H9 (cell line): ENCODE results near the gene FAM149B1. TPM values are rescaled to one million over a fixed set of nuclear protein-coding genes. Genes with fewer than 3 reads are reported as not detected.
A peak's percentile ranks its signal among the peaks of the same experiment; 100 is the strongest.

Experiments used
- DNase-seq: peaks from one replicate; pipeline ENCODE4 v3.0.0-alpha.2; 2017
- H2AFZ ChIP-seq: one replicate; pipeline ENCODE4 v1.6.1; 2013; ENCODE audit warnings: mild to moderate bottlenecking, low read length, control low read depth, moderate library complexity
- H2AK5ac ChIP-seq: 2 replicates; pipeline ENCODE4 v1.6.1; 2013; ENCODE audit warnings: low read length, control low read depth, mixed read lengths; ENCODE audit not compliant: insufficient read length
- H2BK120ac ChIP-seq: one replicate; pipeline ENCODE4 v1.6.1; 2013; ENCODE audit warnings: low read depth, mild to moderate bottlenecking, low read length, control low read depth, inconsistent platforms; ENCODE audit not compliant: poor library complexity, severe bottlenecking
- H2BK12ac ChIP-seq: 2 replicates; pipeline ENCODE4 v1.6.1; 2013; ENCODE audit warnings: low read length, control low read depth, mixed read lengths, low read depth; ENCODE audit not compliant: insufficient read length
- H2BK15ac ChIP-seq: 2 replicates; pipeline ENCODE4 v1.6.1; 2013; ENCODE audit warnings: low read depth, low read length, control low read depth
- H2BK20ac ChIP-seq: one replicate; pipeline ENCODE4 v1.6.1; 2013; ENCODE audit warnings: low read depth, mild to moderate bottlenecking, low read length, control low read depth, inconsistent platforms; ENCODE audit not compliant: poor library complexity, severe bottlenecking
- H2BK5ac ChIP-seq: 2 replicates; pipeline ENCODE4 v1.6.1; 2013; ENCODE audit warnings: low read length, control low read depth, mixed read lengths; ENCODE audit not compliant: insufficient read length
- H3K14ac ChIP-seq: 2 replicates; pipeline ENCODE4 v1.6.1; 2013; ENCODE audit warnings: low read length, control low read depth; ENCODE audit not compliant: insufficient read depth
- H3K18ac ChIP-seq: 2 replicates; pipeline ENCODE4 v1.6.1; 2013; ENCODE audit warnings: low read depth, mild to moderate bottlenecking, mixed read lengths, low read length, control low read depth; ENCODE audit not compliant: insufficient read length
- H3K23ac ChIP-seq: 2 replicates; pipeline ENCODE4 v1.6.1; 2013; ENCODE audit warnings: low read length, control low read depth, mixed read lengths, low read depth; ENCODE audit not compliant: insufficient read length
- H3K23me2 ChIP-seq: 2 replicates; pipeline ENCODE4 v1.6.1; 2013; ENCODE audit warnings: low read depth, mild to moderate bottlenecking, mixed read lengths, low read length, control low read depth; ENCODE audit not compliant: insufficient read length, poor library complexity, severe bottlenecking
- H3K27ac ChIP-seq: 2 replicates; pipeline ENCODE4 v1.5.1; 2013; ENCODE audit warnings: low read length, control low read depth, mixed read lengths, low read depth; ENCODE audit not compliant: insufficient read length
- H3K27me3 ChIP-seq: 2 replicates; pipeline ENCODE4 v1.6.1; 2013; ENCODE audit warnings: low read length, control low read depth, inconsistent platforms; ENCODE audit not compliant: insufficient read depth
- H3K4ac ChIP-seq: 2 replicates; pipeline ENCODE4 v1.6.1; 2013; ENCODE audit warnings: low read depth, mild to moderate bottlenecking, control low read depth, inconsistent platforms, low read length, moderate library complexity
- H3K4me1 ChIP-seq: 2 replicates; pipeline ENCODE4 v1.6.1; 2013; ENCODE audit warnings: low read length, control low read depth, inconsistent platforms; ENCODE audit not compliant: insufficient read depth
- H3K4me2 ChIP-seq: 2 replicates; pipeline ENCODE4 v1.6.1; 2013; ENCODE audit warnings: low read length, control low read depth, mixed read lengths; ENCODE audit not compliant: insufficient read length, insufficient read depth
- H3K56ac ChIP-seq: 2 replicates; pipeline ENCODE4 v1.6.1; 2013; ENCODE audit warnings: low read depth, mild to moderate bottlenecking, mixed read lengths, low read length, control low read depth; ENCODE audit not compliant: insufficient read length
- H3K79me1 ChIP-seq: 2 replicates; pipeline ENCODE4 v1.6.1; 2013; ENCODE audit warnings: low read depth, mild to moderate bottlenecking, moderate library complexity, low read length, control low read depth, inconsistent platforms; ENCODE audit not compliant: insufficient read depth, poor library complexity, severe bottlenecking
- H3K79me2 ChIP-seq: 2 replicates; pipeline ENCODE4 v1.6.1; 2013; ENCODE audit warnings: low read length, control low read depth, inconsistent platforms; ENCODE audit not compliant: insufficient read depth
- H3K9ac ChIP-seq: 2 replicates; pipeline ENCODE4 v1.6.1; 2013; ENCODE audit warnings: low read length, control low read depth, mixed read lengths; ENCODE audit not compliant: insufficient read length; ENCODE audit errors: extremely low read depth
- H3K9me3 ChIP-seq: one replicate; pipeline ENCODE4 v1.6.1; 2013; ENCODE audit warnings: low read depth, low read length, inconsistent platforms; ENCODE audit not compliant: control insufficient read depth
- H3T11ph ChIP-seq: one replicate; pipeline ENCODE4 v1.6.1; 2013; ENCODE audit warnings: mild to moderate bottlenecking, low read length, control low read depth, inconsistent platforms
- H4K20me1 ChIP-seq: one replicate; pipeline ENCODE4 v1.6.1; 2013; ENCODE audit not compliant: control insufficient read depth, insufficient read length, insufficient read depth
- H4K5ac ChIP-seq: 2 replicates; pipeline ENCODE4 v1.6.1; 2013; ENCODE audit warnings: low read depth, mild to moderate bottlenecking, mixed read lengths, low read length, control low read depth; ENCODE audit not compliant: insufficient read length
- H4K8ac ChIP-seq: replicated peaks from 2 replicates; pipeline ENCODE4 v1.6.1; 2013; ENCODE audit warnings: low read length, control low read depth, mixed read lengths, low read depth; ENCODE audit not compliant: insufficient read length
- H4K91ac ChIP-seq: 2 replicates; pipeline ENCODE4 v1.6.1; 2013; ENCODE audit warnings: low read depth, mild to moderate bottlenecking, moderate library complexity, mixed read lengths, low read length, control low read depth; ENCODE audit not compliant: insufficient read length
- H3K27ac Mint-ChIP-seq, 3 experiments: 2 replicates in 2 of 3; 3 replicates in 1 of 3; pipeline ENCODE4 v1.8.0; 2020 to 2021; ENCODE audit warnings: mixed read lengths in 3 of 3, mild to moderate bottlenecking in 1 of 3, moderate library complexity in 1 of 3
- H3K27me3 Mint-ChIP-seq: 2 replicates; pipeline ENCODE4 v1.8.0; 2021; ENCODE audit warnings: low read depth, mild to moderate bottlenecking, moderate library complexity, mixed read lengths
- H3K36me3 Mint-ChIP-seq, 3 experiments: 2 replicates in 2 of 3; 3 replicates in 1 of 3; pipeline ENCODE4 v1.8.0; 2020 to 2021; ENCODE audit warnings: low read depth in 3 of 3, mixed read lengths in 3 of 3; ENCODE audit not compliant: insufficient read depth in 1 of 3
- H3K4me1 Mint-ChIP-seq, 2 experiments: 2 replicates each; pipeline ENCODE4 v1.8.0; 2020; ENCODE audit warnings: mixed read lengths in 2 of 2
- H3K4me3 Mint-ChIP-seq, 2 experiments: 2 replicates in 1 of 2; 3 replicates in 1 of 2; pipeline ENCODE4 v1.8.0; 2020 to 2021; ENCODE audit warnings: mild to moderate bottlenecking in 2 of 2, mixed read lengths in 2 of 2, moderate library complexity in 1 of 2
- H3K9me3 Mint-ChIP-seq, 2 experiments: 2 replicates in 1 of 2; 3 replicates in 1 of 2; pipeline ENCODE4 v1.8.0; 2020; ENCODE audit warnings: mild to moderate bottlenecking in 2 of 2, mixed read lengths in 2 of 2, moderate library complexity in 1 of 2
- WGBS: extraction: QIAGEN DNeasy Blood & Tissue Kit; methylation state at CpG from one replicate; pipeline ENCODE4 v1.1.7; 2013; ENCODE audit warnings: missing lambda C conversion rate, low lambda C conversion rate, mixed read lengths; ENCODE audit not compliant: insufficient read length; ENCODE audit errors: extremely low coverage; 5-methylcytosine and 5-hydroxymethylcytosine counted together
- total RNA-seq: library from RNA; stranded (reverse); gene quantifications from 2 replicates; pipeline ENCODE4 v1.2.1, GENCODE V29; 2021
- TF ChIP-seq, protein P1 (sequence below): fragments of 200-600 bp; sonication (generic); conservative IDR thresholded peaks from 3 replicates; pipeline ENCODE4 v1.8.0; 2021; ENCODE audit warnings: antibody characterized with exemption, mild to moderate bottlenecking

The FAM149B1 gene
- total RNA-seq, 1 experiment from 2014 or later = 17.9 TPM

DNA sequence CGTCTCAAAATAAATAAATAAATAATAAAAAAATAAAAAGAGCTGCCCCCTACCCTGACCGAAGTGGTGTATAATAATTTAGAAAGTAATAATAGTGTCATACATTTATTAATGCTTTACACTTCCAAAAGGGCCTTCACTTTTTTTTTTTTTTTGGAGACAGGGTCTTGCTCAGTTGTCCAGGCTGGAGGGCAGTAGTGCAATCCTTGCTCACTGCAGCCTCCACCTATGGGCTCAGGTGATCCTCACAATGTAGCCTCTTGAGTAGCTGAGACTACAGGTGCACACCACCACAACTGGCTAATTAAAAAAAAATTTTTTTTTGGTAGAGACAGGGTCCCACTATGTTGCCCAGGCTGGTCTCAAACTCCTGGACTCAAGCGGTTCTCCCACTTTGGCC, 1.4 kb downstream of the FAM149B1 start:
- Histone ChIP-seq H3K27ac (no peak overlapping the region), H3K79me1 (peaks cover 6% of the 10 kb centered on the region), H3K56ac (no peak overlapping the region), H3K14ac (no peak overlapping the region), H3K4me1 (no peaks in the 10 kb centered on the region), H2AFZ (no peak overlapping the region), H2BK15ac (no peak overlapping the region), H3K4me2 (no peak overlapping the region), H4K91ac (no peak overlapping the region), H3T11ph (no peak overlapping the region), H2AK5ac (no peak overlapping the region), H3K79me2 (peaks cover 5% of the 10 kb centered on the region; the same call in 1 of the 2 replicates), H4K20me1 (no peaks in the 10 kb centered on the region), H3K23ac (no peak overlapping the region), H3K23me2 (peaks cover 7% of the 10 kb centered on the region), H4K5ac (no peak overlapping the region), H4K8ac (no peak overlapping the region), H3K27me3 (no peaks in the 10 kb centered on the region), H3K9ac (no peak overlapping the region), H2BK20ac (no peak overlapping the region), H2BK120ac (no peak overlapping the region), H2BK5ac (no peak overlapping the region), H3K9me3 (no peaks in the 10 kb centered on the region), H3K4ac (no peak overlapping the region), H3K18ac (no peak overlapping the region), H2BK12ac (no peak overlapping the region)
- TF ChIP-seq, protein P1, sequence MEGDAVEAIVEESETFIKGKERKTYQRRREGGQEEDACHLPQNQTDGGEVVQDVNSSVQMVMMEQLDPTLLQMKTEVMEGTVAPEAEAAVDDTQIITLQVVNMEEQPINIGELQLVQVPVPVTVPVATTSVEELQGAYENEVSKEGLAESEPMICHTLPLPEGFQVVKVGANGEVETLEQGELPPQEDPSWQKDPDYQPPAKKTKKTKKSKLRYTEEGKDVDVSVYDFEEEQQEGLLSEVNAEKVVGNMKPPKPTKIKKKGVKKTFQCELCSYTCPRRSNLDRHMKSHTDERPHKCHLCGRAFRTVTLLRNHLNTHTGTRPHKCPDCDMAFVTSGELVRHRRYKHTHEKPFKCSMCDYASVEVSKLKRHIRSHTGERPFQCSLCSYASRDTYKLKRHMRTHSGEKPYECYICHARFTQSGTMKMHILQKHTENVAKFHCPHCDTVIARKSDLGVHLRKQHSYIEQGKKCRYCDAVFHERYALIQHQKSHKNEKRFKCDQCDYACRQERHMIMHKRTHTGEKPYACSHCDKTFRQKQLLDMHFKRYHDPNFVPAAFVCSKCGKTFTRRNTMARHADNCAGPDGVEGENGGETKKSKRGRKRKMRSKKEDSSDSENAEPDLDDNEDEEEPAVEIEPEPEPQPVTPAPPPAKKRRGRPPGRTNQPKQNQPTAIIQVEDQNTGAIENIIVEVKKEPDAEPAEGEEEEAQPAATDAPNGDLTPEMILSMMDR = no peak
- no peaks in the 10 kb centered on the region for H3K27me3 Mint-ChIP-seq
- H3K27ac Mint-ChIP-seq = no peak overlapping the region
- peaks cover 0 to 3% of the 10 kb centered on the region in 2 experiments; a peak in 1 of 5 replicates for H3K9me3 Mint-ChIP-seq
- peaks cover 3 to 17% (median 5%) of the 10 kb centered on the region in 3 experiments for H3K36me3 Mint-ChIP-seq
- no CpG with 5 or more reads among the region's 3 CpGs for WGBS
- H3K4me1 Mint-ChIP-seq = peaks cover 13 to 14% of the 10 kb centered on the region in 2 experiments
- DNase-seq = no peak
- peak overlapping the region in 1 of 2 experiments; percentile 99; a peak in 3 of 5 replicates for H3K4me3 Mint-ChIP-seq
